Panc1 (cell line): ENCODE measurements around the gene DRD2. TPM values are rescaled to one million over a fixed set of nuclear protein-coding genes. Genes with fewer than 3 reads are reported as not detected.

ENCODE experiments used
- ATAC-seq: fragments of 200-7000 bp; cut with Tn5 transposase; 2 replicates; pipeline ENCODE4 v1.9.1; 2020; ENCODE audit warnings: mild to moderate bottlenecking, moderate library complexity
- BruUV-seq: library from RNA; stranded (reverse); fragments of 400-500 nt; replicated peaks from 2 replicates; lab custom pipeline; 2021; lab: Mats Ljungman, UMichigan
- CTCF ChIA-PET: fragments of 300-600 bp; sonication (Branson Sonifier 250); formaldehyde crosslinking; loops from one replicate; lab custom pipeline; 2022; ENCODE audit warnings: antibody characterized with exemption; lab: Charles Lee
- POLR2A ChIA-PET: fragments of 300-600 bp; sonication (Branson Sonifier 250); formaldehyde crosslinking; loops from one replicate; lab custom pipeline; 2022; ENCODE audit warnings: antibody characterized with exemption; lab: Charles Lee
- DNase-seq: peaks from one replicate; pipeline ENCODE4 v3.0.0-alpha.2; 2010; ENCODE audit warnings: low read depth, low spot score
- H3K27ac ChIP-seq: 2 replicates; pipeline ENCODE4 v1.5.1; 2011; ENCODE audit warnings: mild to moderate bottlenecking, low read length, inconsistent platforms
- H3K27me3 ChIP-seq: fragments of 200-500 bp; sonication (Bioruptor generic); 2 replicates; pipeline ENCODE4 v1.6.0; 2014; ENCODE audit warnings: low read length, inconsistent platforms; ENCODE audit not compliant: control insufficient read depth, insufficient read depth
- H3K36me3 ChIP-seq: fragments of 200-500 bp; sonication (Bioruptor generic); 2 replicates; pipeline ENCODE4 v1.5.1; 2014; ENCODE audit warnings: inconsistent platforms, mild to moderate bottlenecking, low read length, moderate library complexity; ENCODE audit not compliant: control insufficient read depth, insufficient read depth
- H3K4me1 ChIP-seq: 2 replicates; pipeline ENCODE4 v1.5.1; 2011; ENCODE audit warnings: inconsistent platforms, mild to moderate bottlenecking, low read length, moderate library complexity; ENCODE audit not compliant: control insufficient read depth, insufficient read depth
- H3K4me3 ChIP-seq, 2 experiments: 2 replicates each; pipeline ENCODE4 v1.5.1; 2011 to 2012; ENCODE audit warnings: low read depth in 2 of 2, low read length in 2 of 2, mild to moderate bottlenecking in 2 of 2, inconsistent platforms in 1 of 2, moderate library complexity in 1 of 2
- H3K9me3 ChIP-seq: fragments of 200-500 bp; sonication (Bioruptor generic); 2 replicates; pipeline ENCODE4 v1.5.1; 2014; ENCODE audit warnings: low read depth, mild to moderate bottlenecking, inconsistent platforms, low read length, moderate library complexity; ENCODE audit not compliant: control insufficient read depth, insufficient read depth
- POLR2AphosphoS5 ChIP-seq: IDR thresholded peaks from 2 replicates; pipeline ENCODE4 v1.6.1; 2012; ENCODE audit warnings: mild to moderate bottlenecking, low read depth, low read length, moderate library complexity
- SIN3A ChIP-seq: IDR thresholded peaks from 2 replicates; pipeline ENCODE4 v1.6.1; 2012; ENCODE audit warnings: low read depth, mild to moderate bottlenecking, low read length, moderate library complexity, borderline replicate concordance; ENCODE audit not compliant: insufficient read depth
- TCF7L2 ChIP-seq: IDR thresholded peaks from 2 replicates; pipeline ENCODE4 v1.6.1; 2011; ENCODE audit warnings: mild to moderate bottlenecking, low read depth, low read length, inconsistent platforms
- in situ Hi-C: cut with HindIII; loops from 2 replicates; pipeline ENCODE4 v1.10.0; 2016; ENCODE audit warnings: low sequenced_read_pairs, low pct_unique_long_range_greater_than_20kb
- intact Hi-C: fragments of 100-400 bp; cut with micrococcal nuclease; formaldehyde crosslinking; loops from one replicate; pipeline ENCODE4 v1.10.0; 2022; ENCODE audit not compliant: unreplicated experiment
- total RNA-seq: library from RNA; stranded (reverse); gene quantifications from one replicate; pipeline ENCODE4 v1.2.1, GENCODE V29; 2021; ENCODE audit not compliant: unreplicated experiment
- TF ChIP-seq, protein P1 (sequence below): fragments of 450-650 bp; IDR thresholded peaks from 2 replicates; pipeline ENCODE4 v1.5.1; 2017; ENCODE audit warnings: mild to moderate bottlenecking
- TF ChIP-seq, protein P2 (sequence below), 2 experiments: IDR thresholded peaks; 2 replicates each; pipeline ENCODE4 v1.6.1; 2011 to 2012; ENCODE audit warnings: low read depth in 2 of 2, control low read depth in 1 of 2, low read length in 1 of 2, mild to moderate bottlenecking in 1 of 2, moderate library complexity in 1 of 2; ENCODE audit not compliant: insufficient read depth in 1 of 2

DRD2 gene
- total RNA-seq, 1 experiment from 2014 or later = 5.3 TPM

DNA sequence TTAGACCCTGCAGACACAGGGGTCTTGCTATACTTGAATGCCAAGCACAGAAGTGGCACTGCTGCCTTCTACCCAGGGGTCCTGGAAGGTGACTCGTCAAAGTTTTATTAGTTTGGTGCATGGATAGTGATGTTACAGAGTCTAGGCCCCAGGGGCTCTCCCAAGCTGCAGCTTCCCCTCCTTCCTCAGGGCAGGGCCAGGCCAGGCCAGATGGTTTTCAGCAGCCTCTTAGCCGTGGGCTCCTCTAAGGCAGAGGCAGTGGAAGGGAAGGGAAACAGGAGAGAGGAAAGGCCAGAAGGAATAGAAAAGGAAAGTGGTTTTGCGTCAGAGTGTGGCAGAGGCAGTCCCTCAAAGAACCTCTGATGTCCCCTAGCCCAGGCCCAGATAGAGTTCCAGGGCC is 65.7 kb downstream of the DRD2 start:
- TF ChIP-seq POLR2AphosphoS5 (no peak), SIN3A (no peak), TCF7L2 (no peak)
- TF ChIP-seq, protein P1, sequence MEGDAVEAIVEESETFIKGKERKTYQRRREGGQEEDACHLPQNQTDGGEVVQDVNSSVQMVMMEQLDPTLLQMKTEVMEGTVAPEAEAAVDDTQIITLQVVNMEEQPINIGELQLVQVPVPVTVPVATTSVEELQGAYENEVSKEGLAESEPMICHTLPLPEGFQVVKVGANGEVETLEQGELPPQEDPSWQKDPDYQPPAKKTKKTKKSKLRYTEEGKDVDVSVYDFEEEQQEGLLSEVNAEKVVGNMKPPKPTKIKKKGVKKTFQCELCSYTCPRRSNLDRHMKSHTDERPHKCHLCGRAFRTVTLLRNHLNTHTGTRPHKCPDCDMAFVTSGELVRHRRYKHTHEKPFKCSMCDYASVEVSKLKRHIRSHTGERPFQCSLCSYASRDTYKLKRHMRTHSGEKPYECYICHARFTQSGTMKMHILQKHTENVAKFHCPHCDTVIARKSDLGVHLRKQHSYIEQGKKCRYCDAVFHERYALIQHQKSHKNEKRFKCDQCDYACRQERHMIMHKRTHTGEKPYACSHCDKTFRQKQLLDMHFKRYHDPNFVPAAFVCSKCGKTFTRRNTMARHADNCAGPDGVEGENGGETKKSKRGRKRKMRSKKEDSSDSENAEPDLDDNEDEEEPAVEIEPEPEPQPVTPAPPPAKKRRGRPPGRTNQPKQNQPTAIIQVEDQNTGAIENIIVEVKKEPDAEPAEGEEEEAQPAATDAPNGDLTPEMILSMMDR = no peak
- TF ChIP-seq, protein P2, sequence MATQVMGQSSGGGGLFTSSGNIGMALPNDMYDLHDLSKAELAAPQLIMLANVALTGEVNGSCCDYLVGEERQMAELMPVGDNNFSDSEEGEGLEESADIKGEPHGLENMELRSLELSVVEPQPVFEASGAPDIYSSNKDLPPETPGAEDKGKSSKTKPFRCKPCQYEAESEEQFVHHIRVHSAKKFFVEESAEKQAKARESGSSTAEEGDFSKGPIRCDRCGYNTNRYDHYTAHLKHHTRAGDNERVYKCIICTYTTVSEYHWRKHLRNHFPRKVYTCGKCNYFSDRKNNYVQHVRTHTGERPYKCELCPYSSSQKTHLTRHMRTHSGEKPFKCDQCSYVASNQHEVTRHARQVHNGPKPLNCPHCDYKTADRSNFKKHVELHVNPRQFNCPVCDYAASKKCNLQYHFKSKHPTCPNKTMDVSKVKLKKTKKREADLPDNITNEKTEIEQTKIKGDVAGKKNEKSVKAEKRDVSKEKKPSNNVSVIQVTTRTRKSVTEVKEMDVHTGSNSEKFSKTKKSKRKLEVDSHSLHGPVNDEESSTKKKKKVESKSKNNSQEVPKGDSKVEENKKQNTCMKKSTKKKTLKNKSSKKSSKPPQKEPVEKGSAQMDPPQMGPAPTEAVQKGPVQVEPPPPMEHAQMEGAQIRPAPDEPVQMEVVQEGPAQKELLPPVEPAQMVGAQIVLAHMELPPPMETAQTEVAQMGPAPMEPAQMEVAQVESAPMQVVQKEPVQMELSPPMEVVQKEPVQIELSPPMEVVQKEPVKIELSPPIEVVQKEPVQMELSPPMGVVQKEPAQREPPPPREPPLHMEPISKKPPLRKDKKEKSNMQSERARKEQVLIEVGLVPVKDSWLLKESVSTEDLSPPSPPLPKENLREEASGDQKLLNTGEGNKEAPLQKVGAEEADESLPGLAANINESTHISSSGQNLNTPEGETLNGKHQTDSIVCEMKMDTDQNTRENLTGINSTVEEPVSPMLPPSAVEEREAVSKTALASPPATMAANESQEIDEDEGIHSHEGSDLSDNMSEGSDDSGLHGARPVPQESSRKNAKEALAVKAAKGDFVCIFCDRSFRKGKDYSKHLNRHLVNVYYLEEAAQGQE (IDR thresholded peaks at IDR 0.05; ENCODE audit: insufficient read depth in 1 of 2, low read depth in 2 of 2, low read length in 1 of 2) = no peak
- Histone ChIP-seq H3K4me1 (no peaks in the 10 kb centered on the region), H3K36me3 (no peaks in the 10 kb centered on the region), H3K27ac (no peak overlapping the region), H3K9me3 (no peaks in the 10 kb centered on the region), H3K4me3 (no peak overlapping the region), H3K27me3 (no peaks in the 10 kb centered on the region)
- no TSS peak for BruUV-seq
- POLR2A ChIA-PET = no interaction called here
- intact Hi-C loops (loop anchor here (5.0 kb wide), 1 partner anchor 837 kb away; no protein-coding TSS in a partner anchor), in situ Hi-C loops (no loop called here)
- CTCF ChIA-PET = no interaction called here
- no peak for ATAC-seq
- DNase-seq = no peak

DNA sequence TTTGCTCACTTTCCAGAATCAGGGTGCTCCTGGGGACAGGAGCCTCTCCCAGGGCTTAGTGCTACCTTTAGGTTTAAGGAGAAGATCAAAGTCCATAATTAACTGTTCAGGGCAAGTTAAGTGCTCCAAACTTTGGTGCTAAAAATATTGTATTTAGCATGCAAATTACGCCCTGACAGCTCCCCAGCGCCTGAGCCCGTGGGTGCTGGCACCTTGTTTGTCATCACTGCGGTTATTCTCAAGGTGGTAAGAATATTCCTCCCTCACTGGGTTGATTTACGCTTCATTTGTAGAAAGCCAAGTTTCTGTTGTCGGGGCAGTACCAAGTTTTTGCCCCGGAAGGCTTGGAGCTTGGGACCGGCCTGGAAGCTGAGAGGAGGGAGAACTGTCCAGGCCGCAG is 66.3 kb downstream of the DRD2 start:
- CTCF ChIA-PET = no interaction called here
- Histone ChIP-seq H3K27ac (no peak overlapping the region), H3K9me3 (no peaks in the 10 kb centered on the region), H3K4me3 (no peak overlapping the region), H3K36me3 (no peaks in the 10 kb centered on the region), H3K4me1 (no peaks in the 10 kb centered on the region), H3K27me3 (no peaks in the 10 kb centered on the region)
- BruUV-seq = no TSS peak
- DNase-seq (no peak), ATAC-seq (no peak)
- TF ChIP-seq, protein P2 (IDR thresholded peaks at IDR 0.05; ENCODE audit: insufficient read depth in 1 of 2, low read depth in 2 of 2, low read length in 1 of 2) = no peak
- TF ChIP-seq SIN3A = no peak
- TF ChIP-seq, protein P1 = no peak
- in situ Hi-C loops (no loop called here), intact Hi-C loops (loop anchor here (5.0 kb wide), 1 partner anchor 837 kb away; no protein-coding TSS in a partner anchor)
- POLR2A ChIA-PET = no interaction called here
